K562 (cell line): ENCODE results near the gene NAPA. TPM values are rescaled to one million over a fixed set of nuclear protein-coding genes. Genes with fewer than 3 reads are reported as not detected.

ENCODE experiments used
- BRF1 ChIP-seq: IDR thresholded peaks from 3 replicates; pipeline ENCODE4 v1.6.1; 2011; ENCODE audit warnings: borderline replicate concordance, mild to moderate bottlenecking; ENCODE audit not compliant: insufficient read length; ENCODE audit errors: extremely low read depth
- CAMTA2 ChIP-seq: fragments of 250-450 bp; sonication (Bioruptor Pico); conservative IDR thresholded peaks from 2 replicates; pipeline ENCODE4 v1.5.1; 2022
- HES1 ChIP-seq: fragments of 450-650 bp; IDR thresholded peaks from 2 replicates; pipeline ENCODE4 v1.6.1; 2016; ENCODE audit warnings: low read depth, mild to moderate bottlenecking, moderate library complexity
- HNRNPLL ChIP-seq: fragments of 200-400 bp; formaldehyde crosslinking; IDR thresholded peaks from 2 replicates; pipeline ENCODE4 v1.6.1; 2017; ENCODE audit warnings: low read length, low read depth, mild to moderate bottlenecking; ENCODE audit not compliant: poor library complexity, severe bottlenecking
- NCOA6 ChIP-seq: fragments of 450-650 bp; IDR thresholded peaks from 2 replicates; pipeline ENCODE4 v1.6.1; 2017; ENCODE audit warnings: mild to moderate bottlenecking
- POLR2B ChIP-seq: fragments of 450-650 bp; IDR thresholded peaks from 2 replicates; pipeline ENCODE4 v1.6.1; 2018; ENCODE audit warnings: low read depth; ENCODE audit not compliant: partially characterized antibody
- REST ChIP-seq, 2 experiments: fragments of 450-650 bp; formaldehyde crosslinking in 1 of 2; IDR thresholded peaks; 2 replicates each; pipeline versions ENCODE4 v1.4.0 to v1.6.1; 2014 to 2020; ENCODE audit warnings: mild to moderate bottlenecking in 2 of 2, borderline replicate concordance in 1 of 2, low read depth in 1 of 2
- SMAD3 ChIP-seq: fragments of 450-650 bp; formaldehyde crosslinking; conservative IDR thresholded peaks from 2 replicates; pipeline ENCODE4 v1.4.0; 2020; ENCODE audit warnings: mild to moderate bottlenecking
- STAT6 ChIP-seq: sonication (generic); formaldehyde crosslinking; IDR thresholded peaks from 2 replicates; pipeline ENCODE4 v1.8.1; 2023; ENCODE audit warnings: mild to moderate bottlenecking, missing genetic modification reagents
- ZNF124 ChIP-seq: sonication (generic); formaldehyde crosslinking; IDR thresholded peaks from 2 replicates; pipeline ENCODE4 v1.8.1; 2022; ENCODE audit warnings: missing genetic modification reagents
- ZNF197 ChIP-seq: fragments of 200-800 bp; sonication (Bioruptor generic); IDR thresholded peaks from 2 replicates; pipeline ENCODE4 v1.6.1; 2016; ENCODE audit warnings: low read depth, missing genetic modification characterization, missing compliant biosample characterization
- ZNF253 ChIP-seq: fragments of 250-450 bp; sonication (Bioruptor Pico); conservative IDR thresholded peaks from 2 replicates; pipeline ENCODE4 v1.6.1; 2021; ENCODE audit warnings: mild to moderate bottlenecking
- ZNF655 ChIP-seq: fragments of 250-450 bp; sonication (Bioruptor Pico); IDR thresholded peaks from 2 replicates; pipeline ENCODE4 v1.5.0; 2021
- polyA plus RNA-seq, 8 experiments: library from polyadenylated mRNA; depleted of rRNA in 4 of 8; stranded (reverse) in 5 of 8; unstranded in 3 of 8; fragments of >200 nt; fragmentation: Nextera tagmentation in 2 of 8; fragmentation: Illumina TruSeq in 1 of 8; extraction: Ambion mirVana in 2 of 8; extraction: Trizol in 1 of 8; gene quantifications; 2 replicates each; pipeline versions ENCODE4 v1.2.1 to v1.2.3, GENCODE V29; 2011 to 2014; ENCODE audit warnings: inconsistent platforms in 1 of 8, missing spikeins in 1 of 8
- total RNA-seq, 7 experiments: library from RNA; depleted of rRNA in 6 of 7; stranded (reverse); fragments of >200 nt in 6 of 7; fragmentation: Illumina TruSeq in 2 of 7; extraction: Trizol in 2 of 7; gene quantifications; 2 replicates each; pipeline versions ENCODE4 v1.2.1 to v1.2.3, GENCODE V29; 2011 to 2021; ENCODE audit warnings: low replicate concordance in 1 of 7

NAPA gene
- total and polyA plus RNA-seq, 9 of the 15 experiments (the other 6 are each of a cell fraction or from before 2014, with no cell fraction given): 5.4 to 98.6 (median 77.5) TPM

GRCh38 chr19:47471733-47472457 is 43.0 kb downstream of the NAPA start, which contains the start of gene SLC8A2 (continued):
- TF ChIP-seq REST (IDR thresholded peaks at IDR 0.05; ENCODE audit: borderline replicate concordance) (peak; percentile 99), REST (CRISPR knock-in tag; IDR thresholded peaks at IDR 0.05; ENCODE audit: low read depth) (peak; percentile 97), STAT6 (CRISPR knock-in tag) (no peak), NCOA6 (no peak), CAMTA2 (no peak), POLR2B (no peak), ZNF253 (CRISPR knock-in tag) (no peak), HNRNPLL (no peak), ZNF655 (no peak), ZNF124 (no peak), BRF1 (no peak), ZNF197 (CRISPR knock-in tag) (no peak), HES1 (no peak), SMAD3 (no peak)
